ENCODE data around the gene DYNLRB1. TPM values are rescaled to one million over a fixed set of nuclear protein-coding genes. Genes with fewer than 3 reads are reported as not detected.

DYNLRB1 gene
- total and polyA plus RNA-seq, 2 donors (not counting 3 experiments of a cell fraction or from before 2014, with no cell fraction given) = 142 to 245 TPM

DNA sequence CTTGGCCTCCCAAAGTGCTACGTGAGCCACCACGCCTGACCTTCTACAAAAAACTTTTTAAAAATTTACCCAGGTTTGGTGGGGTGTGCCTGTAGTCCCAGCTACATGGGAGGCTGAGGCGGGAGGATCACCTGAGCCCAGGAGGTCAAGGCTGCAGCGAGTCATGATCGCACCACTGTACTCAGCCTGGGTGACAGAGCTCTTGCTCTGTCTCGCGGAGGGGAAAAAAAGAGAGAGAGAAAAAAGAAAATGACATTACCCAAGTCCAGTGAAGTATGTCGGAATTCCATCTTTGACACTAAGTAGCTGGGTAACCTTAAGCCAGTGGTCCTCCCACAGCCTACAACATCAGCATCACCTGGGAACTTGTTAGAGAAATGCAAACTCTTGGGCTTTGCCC, 23.5 kb downstream of the DYNLRB1 start:
- H3K4me1 ChIP-seq (ENCODE audit: control insufficient read depth, extremely low read depth, insufficient read depth, low read length) = no peaks in the 10 kb centered on the region
- dilution Hi-C loops (cut with MboI; ENCODE audit: extremely low pct_ligation_motif_present, low sequenced_read_pairs) = no loop called here
- intact Hi-C loops (cut with micrococcal nuclease) = no loop called here
- H2AFZ ChIP-seq (ENCODE audit: low read depth, low read length) = no peak overlapping the region
- no peaks in the 10 kb centered on the region for H3K9me3 ChIP-seq (replicated peaks; ENCODE audit: control insufficient read depth, insufficient read depth, low read length)
- FAIRE-seq = no peak
- H3K4me2 ChIP-seq (ENCODE audit: insufficient read depth, low read length) = no peak overlapping the region
- H3K36me3 ChIP-seq (ENCODE audit: control insufficient read depth in 2 of 2, extremely low read depth in 1 of 2, insufficient read depth in 2 of 2, low read length in 2 of 2) = peaks cover 15 to 33% of the 10 kb centered on the region in 2 experiments
- TF ChIP-seq POLR2A (IDR thresholded peaks at IDR 0.05; ENCODE audit: low read depth, low read length) (no peak), POLR2AphosphoS5 (IDR thresholded peaks at IDR 0.05; ENCODE audit: insufficient read depth, low read depth, low read length) (no peak), FOS (IDR thresholded peaks at IDR 0.05; ENCODE audit: borderline replicate concordance, insufficient read depth, low read length) (no peak), GATA2 (IDR thresholded peaks at IDR 0.05; ENCODE audit: insufficient read depth, insufficient read length, low read depth, low read length) (no peak), JUN (IDR thresholded peaks at IDR 0.05; ENCODE audit: borderline replicate concordance, insufficient read depth, insufficient read length, low read depth) (no peak), EZH2 (IDR thresholded peaks at IDR 0.05; ENCODE audit: borderline replicate concordance, low read depth, low read length, severe bottlenecking) (no peak), MYC (IDR thresholded peaks at IDR 0.05; ENCODE audit: low read depth, low read length) (no peak)
- TF ChIP-seq, protein P1, sequence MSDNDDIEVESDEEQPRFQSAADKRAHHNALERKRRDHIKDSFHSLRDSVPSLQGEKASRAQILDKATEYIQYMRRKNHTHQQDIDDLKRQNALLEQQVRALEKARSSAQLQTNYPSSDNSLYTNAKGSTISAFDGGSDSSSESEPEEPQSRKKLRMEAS (IDR thresholded peaks at IDR 0.05; ENCODE audit: insufficient read depth, insufficient read length) = no peak
- TF ChIP-seq, protein P2, sequence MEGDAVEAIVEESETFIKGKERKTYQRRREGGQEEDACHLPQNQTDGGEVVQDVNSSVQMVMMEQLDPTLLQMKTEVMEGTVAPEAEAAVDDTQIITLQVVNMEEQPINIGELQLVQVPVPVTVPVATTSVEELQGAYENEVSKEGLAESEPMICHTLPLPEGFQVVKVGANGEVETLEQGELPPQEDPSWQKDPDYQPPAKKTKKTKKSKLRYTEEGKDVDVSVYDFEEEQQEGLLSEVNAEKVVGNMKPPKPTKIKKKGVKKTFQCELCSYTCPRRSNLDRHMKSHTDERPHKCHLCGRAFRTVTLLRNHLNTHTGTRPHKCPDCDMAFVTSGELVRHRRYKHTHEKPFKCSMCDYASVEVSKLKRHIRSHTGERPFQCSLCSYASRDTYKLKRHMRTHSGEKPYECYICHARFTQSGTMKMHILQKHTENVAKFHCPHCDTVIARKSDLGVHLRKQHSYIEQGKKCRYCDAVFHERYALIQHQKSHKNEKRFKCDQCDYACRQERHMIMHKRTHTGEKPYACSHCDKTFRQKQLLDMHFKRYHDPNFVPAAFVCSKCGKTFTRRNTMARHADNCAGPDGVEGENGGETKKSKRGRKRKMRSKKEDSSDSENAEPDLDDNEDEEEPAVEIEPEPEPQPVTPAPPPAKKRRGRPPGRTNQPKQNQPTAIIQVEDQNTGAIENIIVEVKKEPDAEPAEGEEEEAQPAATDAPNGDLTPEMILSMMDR (IDR thresholded peaks at IDR 0.05; ENCODE audit: extremely low read depth in 1 of 2, insufficient read depth in 1 of 2, low read depth in 1 of 2, low read length in 2 of 2) = no peak
- no peak overlapping the region for H3K4me3 ChIP-seq (replicated peaks in 1 of 3; ENCODE audit: insufficient read depth in 1 of 3, low read depth in 1 of 3, low read length in 3 of 3)
- H3K27ac ChIP-seq (ENCODE audit: insufficient read depth, low read depth, low read length) = no peak overlapping the region
- ChIA-PET POLR2A (no interaction called here), CTCF (interaction anchor here (1.6 to 5.6 kb wide), 4 partner anchors 17 to 230 kb away, joined by 5 to 53 read pairs (median 27); no protein-coding TSS in a partner anchor)
- H3K27me3 ChIP-seq (ENCODE audit: control insufficient read depth in 2 of 2, insufficient read depth in 2 of 2, low read length in 2 of 2) = no peaks in the 10 kb centered on the region
- DNase-seq (ENCODE audit: low read depth, low spot score) = no peak
- H3K9ac ChIP-seq (replicated peaks; ENCODE audit: extremely low read depth, insufficient read depth, low read length) = no peak overlapping the region
- H4K20me1 ChIP-seq (replicated peaks; ENCODE audit: control insufficient read depth, extremely low read depth, insufficient read depth, low read length) = no peaks in the 10 kb centered on the region
- no TSS peak for BruUV-seq (replicated peaks)
- no peaks in the 10 kb centered on the region for H3K9me1 ChIP-seq (replicated peaks; ENCODE audit: control insufficient read depth, extremely low read depth, insufficient read depth, low read length)
- H3K79me2 ChIP-seq (ENCODE audit: control insufficient read depth, insufficient read depth, low read length) = no peaks in the 10 kb centered on the region
